WERI-Rb-1 (cell line): ENCODE results near the gene ILDR1.
"Not testable (repeated sequence)": the region's sequence is repeated elsewhere in the genome, so short reads cannot be mapped to it uniquely, and the experiment has no call there.

Experiments
- DNase-seq: peaks from one replicate; pipeline ENCODE4 v3.0.0-alpha.2; 2020
- H3K27ac ChIP-seq: fragments of 250-450 bp; sonication (Bioruptor Pico); 2 replicates; pipeline ENCODE4 v1.5.1; 2020; ENCODE audit warnings: mild to moderate bottlenecking, moderate library complexity
- H3K27me3 ChIP-seq: fragments of 250-450 bp; sonication (Bioruptor Pico); 2 replicates; pipeline ENCODE4 v1.5.1; 2021; ENCODE audit warnings: mild to moderate bottlenecking, low read depth, moderate library complexity; ENCODE audit not compliant: insufficient read depth, severe bottlenecking
- H3K36me3 ChIP-seq: fragments of 250-450 bp; sonication (Bioruptor Pico); 2 replicates; pipeline ENCODE4 v1.5.1; 2020; ENCODE audit warnings: mild to moderate bottlenecking, moderate library complexity
- H3K4me3 ChIP-seq: 2 replicates; pipeline ENCODE4 v1.5.1; 2011; ENCODE audit warnings: low read depth, mild to moderate bottlenecking, control low read depth, low read length
- H3K9me3 ChIP-seq: fragments of 250-450 bp; sonication (Bioruptor Pico); 2 replicates; pipeline ENCODE4 v1.5.1; 2021; ENCODE audit warnings: mild to moderate bottlenecking, moderate library complexity; ENCODE audit not compliant: severe bottlenecking
- TF ChIP-seq, protein P1 (sequence below): IDR thresholded peaks from 2 replicates; pipeline ENCODE4 v1.5.1; 2011; ENCODE audit warnings: low read depth, mild to moderate bottlenecking, control low read depth, inconsistent platforms, low read length

Gene ILDR1

DNA sequence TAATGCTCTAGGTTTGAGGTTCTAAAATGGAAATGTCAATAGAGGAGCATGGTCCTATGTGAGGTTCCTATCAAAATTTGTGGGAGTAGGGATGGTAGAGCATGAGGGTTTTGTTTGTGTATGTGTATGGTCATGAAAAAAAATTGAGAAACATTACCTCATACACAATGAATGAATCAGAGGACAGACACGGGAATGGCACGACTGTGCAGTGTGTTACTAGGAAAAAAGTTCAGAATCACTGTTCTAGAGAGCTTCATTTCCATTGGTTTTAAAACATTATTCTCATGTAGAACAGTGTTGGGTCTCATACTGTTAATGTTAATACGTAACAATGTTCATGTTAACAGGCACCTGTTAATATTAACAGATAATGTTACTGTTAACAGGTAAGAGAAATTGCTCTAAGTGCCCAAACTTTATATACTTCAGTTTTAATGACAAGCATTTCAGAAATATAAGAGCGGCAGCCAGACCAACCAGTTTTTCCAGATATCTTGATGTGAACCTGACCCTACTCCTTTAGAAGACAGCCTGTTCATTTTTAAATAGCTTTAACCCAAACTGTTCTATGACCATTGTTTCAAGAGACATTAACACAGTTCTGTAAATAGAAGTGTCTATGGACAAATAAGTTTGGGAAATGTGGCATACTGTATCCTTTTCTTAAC lies 79.8 kb downstream of the ILDR1 start:
- no peaks in the 10 kb centered on the region for H3K9me3 ChIP-seq
- DNase-seq = no peak
- H3K27me3 ChIP-seq = no peaks in the 10 kb centered on the region
- no peak overlapping the region for H3K27ac ChIP-seq
- no peaks in the 10 kb centered on the region for H3K36me3 ChIP-seq
- H3K4me3 ChIP-seq = no peak overlapping the region
- TF ChIP-seq, protein P1, sequence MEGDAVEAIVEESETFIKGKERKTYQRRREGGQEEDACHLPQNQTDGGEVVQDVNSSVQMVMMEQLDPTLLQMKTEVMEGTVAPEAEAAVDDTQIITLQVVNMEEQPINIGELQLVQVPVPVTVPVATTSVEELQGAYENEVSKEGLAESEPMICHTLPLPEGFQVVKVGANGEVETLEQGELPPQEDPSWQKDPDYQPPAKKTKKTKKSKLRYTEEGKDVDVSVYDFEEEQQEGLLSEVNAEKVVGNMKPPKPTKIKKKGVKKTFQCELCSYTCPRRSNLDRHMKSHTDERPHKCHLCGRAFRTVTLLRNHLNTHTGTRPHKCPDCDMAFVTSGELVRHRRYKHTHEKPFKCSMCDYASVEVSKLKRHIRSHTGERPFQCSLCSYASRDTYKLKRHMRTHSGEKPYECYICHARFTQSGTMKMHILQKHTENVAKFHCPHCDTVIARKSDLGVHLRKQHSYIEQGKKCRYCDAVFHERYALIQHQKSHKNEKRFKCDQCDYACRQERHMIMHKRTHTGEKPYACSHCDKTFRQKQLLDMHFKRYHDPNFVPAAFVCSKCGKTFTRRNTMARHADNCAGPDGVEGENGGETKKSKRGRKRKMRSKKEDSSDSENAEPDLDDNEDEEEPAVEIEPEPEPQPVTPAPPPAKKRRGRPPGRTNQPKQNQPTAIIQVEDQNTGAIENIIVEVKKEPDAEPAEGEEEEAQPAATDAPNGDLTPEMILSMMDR = no peak

DNA sequence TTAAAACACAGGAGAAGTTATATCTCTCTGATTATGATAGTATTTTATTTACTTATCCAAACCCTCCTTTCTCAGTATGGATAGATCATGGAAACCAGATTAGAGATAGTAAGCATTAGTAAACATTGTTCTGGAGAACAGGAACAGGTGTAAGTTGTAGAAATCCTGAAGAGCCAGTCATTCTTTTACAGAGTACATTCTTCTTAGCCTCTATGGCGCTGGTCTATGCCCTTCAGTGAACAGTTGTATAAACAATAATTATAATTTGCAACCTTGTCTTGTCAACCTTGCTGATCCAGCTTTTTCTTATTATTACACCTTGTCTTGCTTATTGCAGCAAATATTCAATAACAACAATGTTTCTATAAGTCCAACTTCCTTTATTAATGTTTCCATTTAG lies 80.5 kb downstream of the ILDR1 start:
- TF ChIP-seq, protein P1 = no peak
- H3K27ac ChIP-seq = no peak overlapping the region
- H3K9me3 ChIP-seq = no peaks in the 10 kb centered on the region
- H3K4me3 ChIP-seq = no peak overlapping the region
- H3K36me3 ChIP-seq = no peaks in the 10 kb centered on the region
- no peaks in the 10 kb centered on the region for H3K27me3 ChIP-seq
- DNase-seq = no peak

DNA sequence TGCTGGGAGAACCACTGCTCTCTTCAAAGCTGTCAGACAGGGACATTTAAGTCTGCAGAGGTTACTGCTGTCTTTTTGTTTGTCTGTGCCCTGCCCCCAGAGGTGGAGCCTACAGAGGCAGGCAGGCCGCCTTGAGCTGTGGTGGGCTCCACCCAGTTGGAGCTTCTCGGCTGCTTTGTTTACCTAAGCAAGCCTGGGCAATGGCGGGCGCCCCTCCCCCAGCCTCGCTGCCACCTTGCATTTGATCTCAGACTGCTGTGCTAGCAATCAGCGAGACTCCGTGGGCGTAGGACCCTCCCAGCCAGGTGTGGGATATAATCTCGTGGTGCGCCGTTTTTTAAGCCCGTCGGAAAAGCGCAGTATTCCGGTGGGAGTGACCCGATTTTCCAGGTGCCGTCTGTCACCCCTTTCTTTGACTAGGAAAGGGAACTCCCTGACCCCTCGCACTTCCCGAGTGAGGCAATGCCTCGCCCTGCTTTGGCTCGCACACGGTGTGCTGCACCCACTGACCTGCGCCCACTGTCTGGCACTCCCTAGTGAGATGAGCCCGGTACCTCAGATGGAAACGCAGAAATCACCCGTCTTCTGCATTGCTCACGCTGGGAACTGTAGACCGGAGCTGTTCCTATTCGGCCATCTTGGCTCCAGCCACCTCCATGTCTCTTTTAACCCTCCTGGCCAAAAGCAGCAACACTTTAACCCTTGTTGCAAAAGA lies 83.7 kb downstream of the ILDR1 start:
- not testable (repeated sequence) for H3K27me3 ChIP-seq, H3K36me3 ChIP-seq, H3K27ac ChIP-seq, H3K4me3 ChIP-seq, H3K9me3 ChIP-seq, DNase-seq
